Measurements from ENCODE around the gene SUMO4. TPM values are rescaled to one million over a fixed set of nuclear protein-coding genes. Genes with fewer than 3 reads are reported as not detected.

Gene SUMO4
- total RNA-seq, 2 donors from 2014 or later = 2.0 to 2.4 TPM

DNA sequence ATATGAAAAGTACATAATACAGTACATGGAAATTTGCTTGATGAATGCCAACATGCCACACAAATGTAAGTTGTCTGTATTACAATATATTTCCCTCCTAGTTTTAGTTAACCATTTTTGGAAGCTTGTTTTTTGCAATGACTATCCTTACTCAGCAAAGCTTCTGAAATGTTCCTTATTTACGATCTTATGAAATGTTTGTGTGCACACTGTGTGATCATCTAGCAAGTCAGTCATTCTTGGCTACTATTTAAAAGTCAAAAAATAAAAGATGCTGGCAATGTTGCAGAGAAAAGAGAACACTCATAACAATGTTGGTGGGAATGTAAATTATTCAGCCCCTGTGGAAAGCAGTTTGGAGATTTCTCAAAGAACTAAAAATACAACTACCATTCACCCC, 33.8 kb downstream of the SUMO4 start:
- Histone ChIP-seq H3K27me3 (replicated peaks; ENCODE audit: insufficient read depth) (no peaks in the 10 kb centered on the region), H3K4me1 (replicated peaks) (no peaks in the 10 kb centered on the region), H3K9me3 (no peaks in the 10 kb centered on the region), H3K36me3 (no peaks in the 10 kb centered on the region), H3K4me3 (no peak overlapping the region), H3K27ac (no peak overlapping the region)
- TF ChIP-seq POLR2AphosphoS5 (IDR thresholded peaks at IDR 0.05) = peak; percentile 34
- no peak for TF ChIP-seq POLR2A (IDR thresholded peaks at IDR 0.05)
- TF ChIP-seq CTCF (IDR thresholded peaks at IDR 0.05) = no peak
- intact Hi-C loops (cut with DNase I) = loop anchor here (2.0 to 5.0 kb wide), 4 partner anchors 83 to 403 kb away; partner anchors contain the start of gene TAB2
- DNase-seq (ENCODE audit: low spot score) = no peak
- WGBS = 10% methylated on average over 1 of the region's 1 CpG

DNA sequence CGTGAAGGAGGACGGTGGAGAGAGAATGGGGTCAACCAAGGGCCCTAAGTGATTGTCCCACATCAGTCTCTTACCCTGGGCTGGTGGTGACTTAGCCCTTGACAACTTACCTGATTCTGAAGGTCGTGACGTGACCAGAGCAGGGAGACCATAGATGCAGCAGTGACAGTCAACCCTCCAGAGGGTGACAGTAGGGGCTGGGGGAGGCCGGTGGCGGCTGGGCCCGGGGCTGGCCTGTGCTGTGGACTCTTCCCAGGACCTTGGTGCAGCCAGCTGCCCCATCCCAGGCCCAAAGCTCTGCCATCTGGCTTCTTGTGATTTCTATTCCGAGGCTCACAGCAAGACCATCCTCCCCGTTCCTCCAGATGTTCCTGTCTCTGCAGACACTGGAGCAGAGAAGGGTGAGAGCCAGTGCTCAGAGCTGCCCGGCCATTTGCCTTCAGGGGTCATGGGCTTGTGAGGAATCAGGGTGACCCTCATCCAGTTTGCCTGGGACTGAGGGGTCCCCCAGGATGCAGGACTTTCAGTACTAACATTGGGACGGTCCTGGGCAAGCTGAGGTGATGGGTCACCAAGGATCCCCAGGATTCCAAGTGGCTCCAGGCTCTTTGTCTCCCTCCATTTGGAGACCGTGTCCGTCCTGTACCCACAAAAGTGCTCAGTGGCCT, 36.0 kb downstream of the SUMO4 start:
- no peaks in the 10 kb centered on the region for H3K4me1 ChIP-seq (replicated peaks)
- no peak for TF ChIP-seq CTCF (IDR thresholded peaks at IDR 0.05)
- no peak for TF ChIP-seq POLR2A (IDR thresholded peaks at IDR 0.05)
- TF ChIP-seq POLR2AphosphoS5 (IDR thresholded peaks at IDR 0.05) = no peak
- H3K27me3 ChIP-seq (replicated peaks; ENCODE audit: insufficient read depth) = no peaks in the 10 kb centered on the region
- H3K36me3 ChIP-seq = no peaks in the 10 kb centered on the region
- WGBS = 96% methylated on average over 12 of the region's 13 CpGs
- DNase-seq (ENCODE audit: low spot score) = no peak
- no peak overlapping the region for H3K4me3 ChIP-seq
- H3K9me3 ChIP-seq = no peaks in the 10 kb centered on the region
- H3K27ac ChIP-seq = no peak overlapping the region
- intact Hi-C loops (cut with DNase I) = no loop called here

DNA sequence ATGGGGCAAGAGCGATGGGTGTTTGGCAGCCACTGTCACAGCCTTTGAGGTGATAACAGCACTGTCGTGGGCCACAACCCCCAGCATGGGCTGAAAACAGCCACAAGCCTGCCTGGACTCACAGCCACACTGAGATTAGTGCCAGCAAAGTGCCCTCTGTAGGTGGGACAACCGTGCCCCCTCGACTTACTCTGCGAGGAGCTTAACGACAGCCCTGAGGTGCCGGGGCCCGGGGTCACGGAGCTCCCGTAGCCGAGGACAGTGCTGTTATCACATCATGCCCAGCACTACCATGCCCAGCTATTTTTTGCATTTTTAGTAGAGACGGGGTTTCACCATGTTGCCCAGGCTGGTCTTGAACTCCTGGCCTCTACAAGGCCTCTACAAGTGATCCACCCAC, 36.6 kb downstream of the SUMO4 start:
- Histone ChIP-seq H3K9me3 (no peaks in the 10 kb centered on the region), H3K27me3 (replicated peaks; ENCODE audit: insufficient read depth) (no peaks in the 10 kb centered on the region), H3K4me1 (replicated peaks) (no peaks in the 10 kb centered on the region), H3K4me3 (no peak overlapping the region), H3K27ac (no peak overlapping the region), H3K36me3 (no peaks in the 10 kb centered on the region)
- TF ChIP-seq POLR2AphosphoS5 (IDR thresholded peaks at IDR 0.05) = no peak
- no peak for TF ChIP-seq POLR2A (IDR thresholded peaks at IDR 0.05)
- no peak for TF ChIP-seq CTCF (IDR thresholded peaks at IDR 0.05)
- 93% methylated on average over 12 of the region's 12 CpGs for WGBS
- intact Hi-C loops (cut with DNase I) = no loop called here
- DNase-seq (ENCODE audit: low spot score) = no peak

DNA sequence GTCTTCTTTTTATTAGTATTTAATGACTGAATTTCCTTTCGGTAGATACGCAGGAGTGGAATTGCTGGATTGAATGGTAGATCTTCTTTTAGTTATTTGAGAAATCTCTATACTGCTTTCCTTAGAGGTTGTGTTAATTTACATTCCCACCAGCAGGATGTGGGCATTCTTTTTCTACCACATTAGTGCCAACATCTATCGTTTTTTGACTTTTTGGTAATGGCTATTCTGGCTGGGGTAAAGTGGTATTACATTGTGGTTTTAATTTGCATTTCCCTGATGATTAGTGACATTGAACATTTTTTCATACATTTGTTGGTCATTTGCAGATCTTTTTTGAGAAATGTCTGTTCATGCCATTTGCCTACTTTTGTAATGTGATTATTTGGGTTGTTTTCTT, 37.1 kb downstream of the SUMO4 start:
- H3K9me3 ChIP-seq = no peaks in the 10 kb centered on the region
- WGBS = 90% methylated on average over 3 of the region's 3 CpGs
- intact Hi-C loops (cut with DNase I) = no loop called here
- H3K27me3 ChIP-seq (replicated peaks; ENCODE audit: insufficient read depth) = no peaks in the 10 kb centered on the region
- no peaks in the 10 kb centered on the region for H3K36me3 ChIP-seq
- H3K27ac ChIP-seq = no peak overlapping the region
- no peak overlapping the region for H3K4me3 ChIP-seq
- no peak for TF ChIP-seq POLR2AphosphoS5 (IDR thresholded peaks at IDR 0.05)
- DNase-seq (ENCODE audit: low spot score) = no peak
- H3K4me1 ChIP-seq (replicated peaks) = no peaks in the 10 kb centered on the region

- Histone ChIP-seq H3K27me3 (replicated peaks; ENCODE audit: insufficient read depth) (no peaks in the 10 kb centered on the region), H3K9me3 (no peaks in the 10 kb centered on the region), H3K4me3 (no peak overlapping the region), H3K27ac (no peak overlapping the region), H3K4me1 (replicated peaks) (no peaks in the 10 kb centered on the region), H3K36me3 (no peaks in the 10 kb centered on the region)
- TF ChIP-seq POLR2AphosphoS5 (IDR thresholded peaks at IDR 0.05) (no peak), CTCF (IDR thresholded peaks at IDR 0.05) (no peak), POLR2A (IDR thresholded peaks at IDR 0.05) (no peak)
- 83% methylated on average over 3 of the region's 3 CpGs for WGBS
- no peak for DNase-seq (ENCODE audit: low spot score)
- intact Hi-C loops (cut with DNase I) = no loop called here
These were observed 38.8 kb downstream of the SUMO4 start for GRCh38 chr6:149438855-149439254.
